HUDEP-2 (cell line): ENCODE data around the gene MAN2A1.
"Not testable (repeated sequence)": the region's sequence is repeated elsewhere in the genome, so short reads cannot be mapped to it uniquely, and the experiment has no call there.

Experiments
- DNase-seq, 76 experiments: peaks; one replicate each; lab custom pipeline; 2025; ENCODE audit not compliant: unreplicated experiment in 76 of 76; lab: John Stamatoyannopoulos, UW

Gene MAN2A1

DNA sequence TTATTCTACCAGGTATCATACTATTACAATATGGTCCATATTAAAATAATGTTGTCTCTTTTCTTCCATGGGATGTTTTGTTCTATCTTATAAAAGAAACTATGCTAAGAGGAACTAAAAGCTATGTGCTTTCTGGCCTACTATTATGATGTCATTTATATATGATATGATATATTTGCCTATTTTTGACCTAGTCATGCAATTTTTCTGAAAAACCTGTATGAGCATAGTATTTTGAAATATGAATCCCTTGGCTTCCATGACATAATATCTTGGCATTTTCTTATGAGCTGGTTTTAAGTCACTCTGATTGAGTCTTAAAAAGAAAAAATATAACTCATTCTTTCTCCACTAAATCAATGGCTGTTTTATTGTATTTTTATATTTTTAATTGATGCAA is 60.7 kb downstream of the MAN2A1 start:
- DNase-seq: no peak

DNA sequence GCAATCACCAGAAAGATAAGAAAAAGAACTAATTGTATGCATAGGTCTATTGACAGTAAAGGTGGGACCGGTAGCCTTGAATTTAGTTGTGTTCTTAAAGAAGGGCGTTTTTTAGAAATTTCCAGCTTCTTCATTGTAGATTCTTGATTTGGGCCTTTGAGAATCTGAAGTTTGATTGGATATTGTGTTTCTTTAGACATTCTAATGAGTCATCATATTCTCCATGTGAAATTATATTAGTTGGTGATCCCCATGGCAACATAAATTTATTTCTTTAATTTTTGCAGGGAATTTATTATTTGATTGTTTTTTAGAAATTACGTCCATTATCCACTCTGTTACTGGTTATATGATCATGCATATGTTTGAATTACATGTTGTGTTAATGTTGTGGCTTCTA is 63.6 kb downstream of the MAN2A1 start:
- DNase-seq: no peak

- no peak for DNase-seq
Measured at GRCh38 chr5:109754319-109754718, 64.6 kb downstream of the MAN2A1 start.

- no peak for DNase-seq
Measured at GRCh38 chr5:109755761-109756160, 66.0 kb downstream of the MAN2A1 start.

GRCh38 chr5:109756543-109757185 is 66.9 kb downstream of the MAN2A1 start:
- DNase-seq: no peak

DNA sequence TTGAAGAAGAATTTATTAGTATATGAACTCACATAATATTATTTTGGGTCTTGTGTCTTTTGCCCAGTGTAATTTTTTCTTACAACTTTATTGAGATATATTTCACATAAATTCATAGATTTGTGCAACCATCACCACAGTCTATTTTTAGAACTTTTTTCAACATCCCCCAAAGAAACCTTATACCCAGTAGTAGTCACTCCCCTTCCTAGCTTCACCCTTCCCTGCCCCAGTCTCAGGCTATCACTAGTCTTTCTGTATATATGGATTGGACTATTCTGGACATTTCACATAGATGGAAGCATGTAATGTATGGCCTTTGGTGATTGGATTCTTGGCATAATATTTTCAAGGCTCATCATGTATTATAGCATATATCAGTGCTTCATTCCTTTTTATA is 67.8 kb downstream of the MAN2A1 start:
- DNase-seq: no peak

- DNase-seq: no peak
Measured at GRCh38 chr5:109759306-109759705, 69.6 kb downstream of the MAN2A1 start.

- not testable (repeated sequence) for DNase-seq
Measured at GRCh38 chr5:109760130-109760529, 70.4 kb downstream of the MAN2A1 start.

- DNase-seq: peak in 1 of 76 experiments; percentile 9
Measured at GRCh38 chr5:109762821-109763220, 73.1 kb downstream of the MAN2A1 start.

- no peak for DNase-seq
Measured at GRCh38 chr5:109767184-109767995, 77.7 kb downstream of the MAN2A1 start.

- no peak for DNase-seq
Measured at GRCh38 chr5:109767997-109768396, 78.3 kb downstream of the MAN2A1 start.

DNA sequence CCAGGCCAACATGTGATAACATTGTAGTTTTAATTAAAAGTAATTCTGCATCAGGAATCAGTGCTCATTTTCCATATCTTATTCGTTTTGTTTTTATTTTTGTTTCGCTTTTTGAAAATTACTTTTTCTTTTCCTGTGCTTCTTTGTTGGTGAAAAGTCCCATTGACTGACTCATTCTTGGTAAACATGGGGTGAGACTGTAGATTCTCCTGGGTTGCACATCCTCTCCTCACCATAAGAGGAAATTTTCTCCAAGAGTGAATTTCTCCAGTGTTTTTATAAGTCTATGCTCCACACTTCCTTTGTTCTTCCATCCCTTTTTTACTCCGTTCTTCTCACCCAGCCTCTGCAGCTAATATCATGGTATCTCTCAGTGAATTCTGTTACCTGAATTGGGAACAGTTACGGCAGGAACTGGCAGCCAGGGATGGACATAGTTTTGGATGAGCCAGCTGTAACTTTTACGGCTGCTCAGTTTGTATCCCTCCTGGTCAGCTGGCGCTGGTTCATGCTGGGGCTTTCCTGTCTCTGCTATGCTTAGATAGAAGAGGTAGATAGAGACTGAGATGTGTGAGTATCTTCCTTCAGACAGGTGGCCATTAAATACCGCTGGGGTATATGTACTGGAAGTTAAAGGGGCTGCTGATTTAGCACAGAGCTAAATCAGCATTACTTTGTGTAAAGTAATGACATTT is 80.0 kb downstream of the MAN2A1 start:
- DNase-seq: no peak

GRCh38 chr5:109775130-109775529 is 85.4 kb downstream of the MAN2A1 start:
- DNase-seq: no peak

GRCh38 chr5:109779036-109779735 is 89.5 kb downstream of the MAN2A1 start:
- DNase-seq: peak in 6 of 76 experiments; percentile 2 to 39 (median 12)

GRCh38 chr5:109784687-109785086 is 95.0 kb downstream of the MAN2A1 start:
- DNase-seq: no peak

- no peak for DNase-seq
Measured at GRCh38 chr5:109786206-109786855, 96.6 kb downstream of the MAN2A1 start.

- DNase-seq: no peak
Measured at GRCh38 chr5:109788596-109788995, 98.9 kb downstream of the MAN2A1 start.

DNA sequence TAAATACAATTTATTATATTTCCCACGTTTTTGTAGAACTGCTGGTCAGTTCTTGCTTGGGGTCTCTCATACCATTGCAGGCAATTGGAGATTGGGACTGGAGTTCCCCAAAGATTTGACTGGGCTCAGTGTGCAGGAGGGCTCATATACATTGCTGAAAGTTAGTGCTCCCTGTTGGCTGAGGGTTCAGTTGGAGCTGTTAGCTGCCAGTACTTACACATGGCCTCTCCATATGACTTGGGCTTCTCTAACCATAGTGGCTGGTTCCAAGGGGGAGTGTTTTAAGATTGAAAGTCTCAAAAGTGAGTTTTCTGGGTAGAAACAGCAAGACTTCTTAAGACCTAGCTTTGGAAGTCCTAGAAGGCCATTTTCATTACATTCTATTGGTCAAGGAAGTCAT is 102.9 kb downstream of the MAN2A1 start:
- no peak for DNase-seq

DNA sequence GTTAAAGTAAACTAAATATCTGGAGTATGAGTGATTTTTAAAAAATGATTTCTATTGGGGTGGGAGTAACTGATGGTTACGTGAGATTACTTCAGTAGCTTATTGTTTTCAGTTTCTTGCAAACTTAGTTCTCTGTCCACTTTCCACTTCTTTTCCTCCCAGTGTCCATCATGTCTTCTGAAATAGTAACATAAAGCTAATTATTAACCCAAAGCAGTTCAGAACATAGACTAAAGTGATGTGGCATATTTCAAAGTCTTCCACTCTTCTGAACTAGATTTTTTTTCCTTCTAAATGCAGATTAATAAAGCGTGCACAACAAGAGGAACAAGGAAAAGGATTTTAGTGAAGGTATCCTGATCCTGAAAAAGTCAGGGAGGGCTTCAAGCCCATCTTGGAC is 114.1 kb downstream of the MAN2A1 start:
- no peak for DNase-seq

DNA sequence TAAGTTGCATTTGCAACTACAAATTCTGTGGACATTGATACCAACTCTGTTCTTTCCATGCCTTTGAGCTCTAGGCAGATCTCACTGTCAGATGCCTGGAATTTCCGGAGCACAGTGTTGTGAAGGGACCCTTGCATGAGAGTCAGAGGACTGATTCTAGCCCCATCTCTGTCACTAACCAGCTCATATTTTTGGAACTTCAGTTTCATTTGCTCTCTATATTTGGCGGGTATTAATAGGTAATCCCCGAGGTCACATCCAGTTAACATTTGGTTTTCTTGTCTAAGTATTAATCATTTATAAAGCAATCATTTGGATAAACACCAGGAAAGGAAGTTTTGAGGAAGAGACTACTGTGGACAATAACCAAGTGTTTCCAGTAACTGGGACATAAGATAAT is 115.7 kb downstream of the MAN2A1 start:
- no peak for DNase-seq

GRCh38 chr5:109805883-109806282 is 116.2 kb downstream of the MAN2A1 start:
- no peak for DNase-seq
